CD4-positive, alpha-beta T cell treated with Interleukin-6 for 4 hours (primary cell): Measurements from ENCODE around the gene ZBED3.

ENCODE experiments used
- DNase-seq: peaks from one replicate; pipeline ENCODE4 v3.0.0-alpha.2; 2020; ENCODE audit warnings: mixed read lengths

Gene ZBED3

GRCh38 chr5:77076961-77077828, 9.9 kb downstream of the ZBED3 start:
- DNase-seq, result peak; percentile 58

DNA sequence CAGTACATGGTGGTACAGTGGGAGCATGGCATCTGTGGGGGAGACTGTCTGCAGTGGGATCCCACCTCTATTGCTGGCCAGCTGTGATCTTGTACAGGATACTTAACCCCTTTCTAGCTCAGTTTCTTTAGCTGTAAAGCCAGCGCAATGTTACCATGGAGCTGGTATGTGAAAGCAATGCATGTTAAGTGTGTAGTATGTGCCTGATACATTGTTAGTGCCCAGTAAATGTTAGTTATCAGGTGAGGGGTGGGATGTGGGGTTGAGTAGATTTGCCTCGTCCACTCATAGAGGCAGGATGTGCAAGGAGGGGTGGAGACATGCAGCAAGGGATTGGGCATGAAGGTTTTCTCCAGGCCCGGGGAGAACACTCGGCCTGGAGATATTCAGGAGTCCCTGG, 12.3 kb downstream of the ZBED3 start:
- no peak for DNase-seq

GRCh38 chr5:77073667-77074066, 13.4 kb downstream of the ZBED3 start:
- no peak for DNase-seq

- no peak for DNase-seq
Measured at GRCh38 chr5:77066823-77067442, 20.2 kb downstream of the ZBED3 start.

GRCh38 chr5:77066184-77066583, 20.9 kb downstream of the ZBED3 start:
- DNase-seq, result no peak

- no peak for DNase-seq
Measured at GRCh38 chr5:77065256-77065655, 21.8 kb downstream of the ZBED3 start.

DNA sequence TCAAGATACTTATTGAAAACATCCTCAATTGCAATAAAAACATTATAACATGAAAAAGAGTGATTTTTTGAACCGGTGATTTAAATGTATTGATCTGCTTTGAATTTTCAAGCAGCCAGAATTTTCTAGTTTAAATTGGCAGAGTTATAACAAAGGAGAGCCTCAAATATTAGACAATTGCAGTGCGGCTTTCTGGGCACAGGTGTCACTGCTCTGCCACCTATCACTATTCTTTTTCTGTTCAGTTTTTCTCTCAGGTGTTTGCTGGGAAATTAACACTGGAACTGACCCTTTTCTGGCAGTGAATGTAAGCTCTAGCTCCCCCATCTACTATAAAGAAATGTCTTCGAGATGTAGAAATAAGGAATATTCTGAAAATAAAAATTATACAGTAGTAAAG, 23.0 kb downstream of the ZBED3 start:
- DNase-seq, result no peak

DNA sequence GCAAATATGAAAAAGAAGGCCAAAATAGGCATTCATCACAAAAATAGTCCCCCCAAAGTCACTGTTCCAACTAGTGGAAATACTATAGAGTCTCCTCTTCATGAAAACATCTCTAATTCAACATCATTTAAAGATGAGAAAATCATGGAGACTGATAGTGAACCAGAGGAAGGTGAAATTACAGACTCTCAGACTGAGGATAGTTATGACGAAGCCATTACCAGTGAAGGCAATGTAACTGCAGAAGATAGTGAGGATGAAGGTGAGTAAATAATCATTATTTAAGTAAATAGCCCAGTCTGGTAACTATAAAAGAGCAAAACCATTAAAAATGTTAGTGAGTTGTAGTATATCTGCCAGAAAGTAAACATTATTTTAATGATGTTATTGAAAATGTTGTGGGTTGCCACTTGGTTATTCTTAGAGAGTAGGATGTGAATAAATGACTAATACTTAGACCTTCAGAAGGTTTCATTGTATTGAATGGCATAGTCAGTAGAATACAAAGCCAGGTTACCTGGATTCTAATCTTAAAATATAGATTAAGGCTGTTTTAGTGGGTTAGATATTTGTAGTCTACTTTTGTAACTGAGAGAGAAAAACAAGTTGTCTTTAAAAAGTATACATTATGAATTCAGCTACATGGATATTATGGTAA, 40.5 kb downstream of the ZBED3 start:
- DNase-seq, result no peak

DNA sequence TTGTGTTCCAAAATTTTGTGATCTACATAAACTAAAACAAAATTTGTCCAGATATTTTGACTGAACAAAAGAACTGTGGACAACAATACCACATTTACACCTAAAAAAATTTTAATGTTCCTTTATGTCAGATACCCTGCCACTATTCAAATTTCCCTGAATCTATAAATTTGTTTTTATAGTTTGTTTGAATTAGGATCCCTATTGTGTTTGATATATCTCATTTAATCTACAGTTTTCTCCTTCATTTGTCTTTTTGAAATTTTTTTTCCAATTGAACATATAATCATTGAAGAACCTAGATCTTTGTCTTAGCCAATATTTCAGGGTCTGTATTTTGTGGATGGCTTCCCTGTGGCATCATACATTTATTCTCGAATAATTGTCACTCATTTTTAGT, 51.1 kb downstream of the ZBED3 start:
- DNase-seq, result no peak

- no peak for DNase-seq
Measured at GRCh38 chr5:77033338-77033737, 53.7 kb downstream of the ZBED3 start.

DNA sequence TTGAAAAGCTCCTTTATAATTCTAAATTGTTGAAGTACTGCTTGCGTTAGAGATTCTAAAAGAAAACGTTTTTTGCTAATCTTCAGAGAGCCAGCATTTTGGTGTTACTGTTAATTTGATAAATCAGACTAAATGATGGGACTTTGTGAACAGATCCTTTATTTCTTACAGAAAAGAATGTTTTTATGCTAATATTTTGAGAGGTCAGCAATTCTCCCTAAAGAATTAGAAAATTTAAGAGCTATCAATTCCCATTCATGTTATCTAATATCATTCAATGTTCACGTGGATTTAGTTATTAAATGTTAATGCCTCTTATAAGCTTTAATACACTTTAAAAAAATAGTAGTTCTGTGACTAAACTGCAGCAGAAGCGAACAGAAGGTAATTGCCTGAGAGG, 54.5 kb downstream of the ZBED3 start:
- DNase-seq, result no peak

GRCh38 chr5:77031891-77032290, 55.2 kb downstream of the ZBED3 start:
- no peak for DNase-seq

GRCh38 chr5:77030097-77031071, 56.7 kb downstream of the ZBED3 start, which contains the start of gene AGGF1:
Gene AGGF1 (plus strand): TSS chr5:77030404. CDS start chr5:77030767, 363 bp downstream.
- peak; percentile 94 for DNase-seq

DNA sequence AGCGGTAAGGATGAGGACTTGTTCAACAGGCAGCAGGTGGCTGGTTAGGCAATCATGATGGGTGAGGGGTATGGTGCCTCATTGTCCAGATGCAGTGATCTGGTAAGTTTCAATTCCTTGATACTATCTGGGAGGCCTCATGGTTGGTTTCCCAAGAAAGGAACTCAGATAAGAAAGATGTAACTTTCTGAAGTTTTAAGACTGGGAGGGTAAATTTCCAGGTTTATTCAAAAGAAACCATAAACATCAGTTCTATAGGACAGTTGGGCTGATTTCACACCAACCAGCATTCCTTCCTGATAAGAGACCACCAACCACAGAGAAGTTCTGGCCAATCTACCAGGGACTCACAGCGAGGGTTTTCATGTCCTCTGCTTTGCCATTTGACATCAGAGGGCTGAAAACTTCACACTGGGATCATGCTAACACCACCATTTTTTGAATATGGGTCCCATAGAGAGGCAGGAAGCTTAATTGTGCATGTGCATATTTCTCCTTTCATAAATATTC, 57.7 kb downstream of the ZBED3 start:
- DNase-seq, result no peak

- DNase-seq, result no peak
Measured at GRCh38 chr5:77028631-77029375, 58.3 kb downstream of the ZBED3 start.

- DNase-seq, result no peak
Measured at GRCh38 chr5:77024490-77024889, 62.6 kb downstream of the ZBED3 start.

DNA sequence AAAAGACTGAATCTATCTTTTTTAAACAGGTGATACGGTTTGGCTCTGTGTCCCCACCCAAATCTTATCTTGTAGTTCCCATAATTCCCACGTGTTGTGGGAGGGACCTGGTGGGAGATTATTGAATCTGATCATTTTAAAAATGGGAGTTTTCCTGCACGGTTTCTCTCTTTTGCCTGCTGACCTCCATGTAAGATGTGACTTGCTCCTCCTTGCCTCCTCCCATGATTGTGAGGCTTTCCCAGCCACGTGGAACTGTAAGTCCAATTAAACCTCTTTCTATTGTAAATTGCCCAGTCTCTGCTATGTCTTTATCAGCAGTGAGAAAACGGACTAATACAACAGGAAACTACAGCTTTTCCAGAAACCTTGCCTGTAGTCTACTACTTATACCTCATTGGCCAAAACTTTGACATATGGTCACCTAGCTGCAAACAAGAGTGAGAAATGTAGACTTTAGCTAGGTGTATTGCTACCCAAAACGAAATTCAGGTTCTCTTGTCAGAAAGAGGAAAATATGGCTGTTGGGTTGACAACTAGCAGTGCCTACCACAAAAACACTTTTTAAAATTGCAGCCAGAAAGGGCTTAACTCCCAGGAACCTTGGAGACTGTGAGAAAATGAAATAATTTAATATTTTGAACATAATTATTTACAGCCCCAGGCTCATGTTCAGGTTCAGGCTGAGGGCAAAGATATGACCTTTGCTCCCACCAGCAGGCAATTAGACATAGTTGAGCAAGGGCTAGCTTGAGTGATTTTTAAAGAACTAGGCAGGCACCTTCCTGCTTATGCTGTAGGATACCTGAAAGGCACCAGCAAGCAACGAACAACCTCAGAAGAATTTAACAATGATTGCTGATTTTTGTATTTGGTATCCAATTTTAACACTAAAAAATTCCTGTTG, 64.3 kb downstream of the ZBED3 start:
- DNase-seq, result no peak
